K562 (cell line): ENCODE data around the gene ACTN4. TPM values are rescaled to one million over a fixed set of nuclear protein-coding genes. Genes with fewer than 3 reads are reported as not detected.

Experiments used
- ATAC-seq: fragments of 200-7000 bp; cut with Tn5 transposase; 3 replicates; pipeline ENCODE4 v1.9.1; 2020; ENCODE audit warnings: moderate library complexity
- BruUV-seq: library from RNA; stranded (reverse); fragments of 400-500 nt; replicated peaks from 2 replicates; lab custom pipeline; 2021; lab: Mats Ljungman, UMichigan
- CTCF ChIA-PET: fragments of 300-600 bp; formaldehyde crosslinking; extraction: SDS; loops from one replicate; lab custom pipeline; 2021; ENCODE audit warnings: low intra/inter-chr PET ratio; lab: Yijun Ruan, JAX
- POLR2A ChIA-PET: fragments of 300-600, 350-650 bp; sonication (Branson Sonifier 250); formaldehyde crosslinking; extraction: SDS; loops from one replicate; lab custom pipeline; 2021; ENCODE audit warnings: antibody characterized with exemption, inconsistent platforms; lab: Yijun Ruan, JAX
- DNase-seq, 4 experiments: peaks; one replicate each; pipeline versions ENCODE4 v3.0.0 to v3.0.0-alpha.2; 2011 to 2018; ENCODE audit warnings: low spot score in 3 of 4, mixed read lengths in 3 of 4; ENCODE audit errors: extremely low read depth in 1 of 4
- FAIRE-seq: peaks from 2 replicates; lab custom pipeline; 2011; peaks lifted over from hg19 to GRCh38; lab: Jason Lieb, UNC
- H2AFZ ChIP-seq: 2 replicates; pipeline ENCODE4 v1.6.0; 2011; ENCODE audit warnings: low read depth, low read length, control low read depth, inconsistent platforms
- H3K27ac ChIP-seq: fragments of 200-600 bp; 3 replicates; pipeline ENCODE4 v1.8.0; 2011; ENCODE audit warnings: low read depth, mild to moderate bottlenecking, control low read depth, inconsistent platforms, low read length, moderate library complexity, mixed read lengths; ENCODE audit errors: extremely low read depth
- H3K27me3 ChIP-seq, 2 experiments: fragments of 300-600 bp in 1 of 2; 2 replicates in 1 of 2; 3 replicates in 1 of 2; pipeline versions ENCODE4 v1.6.0 to v1.8.0; 2011; ENCODE audit warnings: inconsistent platforms in 2 of 2, low read length in 2 of 2, mild to moderate bottlenecking in 1 of 2, mixed read lengths in 1 of 2, moderate library complexity in 1 of 2; ENCODE audit not compliant: control insufficient read depth in 2 of 2, insufficient read depth in 2 of 2
- H3K36me3 ChIP-seq: fragments of 300-600 bp; 3 replicates; pipeline ENCODE4 v1.8.0; 2011; ENCODE audit warnings: mild to moderate bottlenecking, low read length, inconsistent platforms; ENCODE audit not compliant: control insufficient read depth, insufficient read depth
- H3K4me1 ChIP-seq, 2 experiments: fragments of 200-600 bp in 1 of 2; replicated peaks in 1 of 2; 2 replicates in 1 of 2; 3 replicates in 1 of 2; pipeline versions ENCODE4 v1.5.1 to v1.8.0; 2011; ENCODE audit warnings: inconsistent platforms in 2 of 2, low read length in 2 of 2, mild to moderate bottlenecking in 1 of 2, mixed read lengths in 1 of 2, moderate library complexity in 1 of 2; ENCODE audit not compliant: control insufficient read depth in 2 of 2, insufficient read depth in 2 of 2
- H3K4me2 ChIP-seq: 2 replicates; pipeline ENCODE4 v1.6.1; 2011; ENCODE audit warnings: low read length, control low read depth, inconsistent platforms, mixed read lengths; ENCODE audit not compliant: insufficient read depth
- H3K4me3 ChIP-seq: fragments of 200-600 bp; sonication (generic), shearing (Covaris generic); 2 replicates; pipeline ENCODE4 v1.5.1; 2016; ENCODE audit warnings: control low read depth, inconsistent platforms
- H3K79me2 ChIP-seq: fragments of 200-600 bp; 3 replicates; pipeline ENCODE4 v1.8.0; 2011; ENCODE audit warnings: low read length, inconsistent platforms; ENCODE audit not compliant: control insufficient read depth, insufficient read depth
- H3K9ac ChIP-seq, 2 experiments: 2 replicates each; pipeline versions ENCODE4 v1.6.0 to v1.6.1; 2011; ENCODE audit warnings: low read depth in 2 of 2, low read length in 2 of 2, control low read depth in 1 of 2, inconsistent platforms in 1 of 2, mild to moderate bottlenecking in 1 of 2, mixed read lengths in 1 of 2; ENCODE audit not compliant: insufficient read depth in 1 of 2
- H3K9me1 ChIP-seq: one replicate; pipeline ENCODE4 v1.6.0; 2011; ENCODE audit warnings: inconsistent platforms, mild to moderate bottlenecking, low read length, moderate library complexity; ENCODE audit not compliant: control insufficient read depth, insufficient read depth
- H3K9me3 ChIP-seq: replicated peaks from 2 replicates; pipeline ENCODE4 v1.5.1; 2011; ENCODE audit warnings: low read depth, low read length, inconsistent platforms; ENCODE audit not compliant: control insufficient read depth, insufficient read depth
- H4K20me1 ChIP-seq: replicated peaks from 2 replicates; pipeline ENCODE4 v1.6.1; 2011; ENCODE audit warnings: low read length, inconsistent platforms, mixed read lengths; ENCODE audit not compliant: control insufficient read depth, insufficient read depth
- NFIC ChIP-seq: fragments of 450-650 bp; IDR thresholded peaks from 2 replicates; pipeline ENCODE4 v1.6.1; 2017; ENCODE audit warnings: mild to moderate bottlenecking, inconsistent platforms
- POLR2G ChIP-seq: fragments of 200-400 bp; formaldehyde crosslinking; IDR thresholded peaks from 2 replicates; pipeline ENCODE4 v1.6.1; 2017; ENCODE audit warnings: low read depth, mild to moderate bottlenecking, antibody characterized with exemption, low read length, moderate library complexity
- STAG1 ChIP-seq: sonication (generic); formaldehyde crosslinking; IDR thresholded peaks from 2 replicates; pipeline ENCODE4 v1.5.0; 2020; ENCODE audit warnings: missing genetic modification reagents, borderline replicate concordance
- ZBTB1 ChIP-seq: sonication (generic); formaldehyde crosslinking; IDR thresholded peaks from 2 replicates; pipeline ENCODE4 v1.8.1; 2023; ENCODE audit warnings: missing genetic modification reagents, low read depth, mild to moderate bottlenecking, borderline replicate concordance
- ZC3H4 ChIP-seq: sonication (generic); formaldehyde crosslinking; IDR thresholded peaks from 2 replicates; pipeline ENCODE4 v1.9.0; 2021; ENCODE audit warnings: missing genetic modification reagents, borderline replicate concordance
- WGBS: fragments of 100-300 bp; shearing (Covaris generic); methylation state at CpG from one replicate; pipeline ENCODE4 v1.1.6; 2016; ENCODE audit warnings: low coverage, mixed read lengths; ENCODE audit not compliant: insufficient coverage; ENCODE audit errors: missing lambda C conversion rate; 5-methylcytosine and 5-hydroxymethylcytosine counted together
- in situ Hi-C: fragments of 300-500 bp; cut with MboI; formaldehyde crosslinking; loops from 4 replicates; pipeline ENCODE4 v1.15.0; 2018; ENCODE audit warnings: inconsistent platforms, mixed read lengths
- intact Hi-C: fragments of 100-400 bp; cut with micrococcal nuclease; formaldehyde crosslinking; loops from 2 replicates; pipeline ENCODE4 v1.14.2; 2022
- polyA plus RNA-seq, 8 experiments: library from polyadenylated mRNA; depleted of rRNA in 4 of 8; stranded (reverse) in 5 of 8; unstranded in 3 of 8; fragments of >200 nt; fragmentation: Nextera tagmentation in 2 of 8; fragmentation: Illumina TruSeq in 1 of 8; extraction: Ambion mirVana in 2 of 8; extraction: Trizol in 1 of 8; gene quantifications; 2 replicates each; pipeline versions ENCODE4 v1.2.1 to v1.2.3, GENCODE V29; 2011 to 2014; ENCODE audit warnings: inconsistent platforms in 1 of 8, missing spikeins in 1 of 8
- total RNA-seq, 7 experiments: library from RNA; depleted of rRNA in 6 of 7; stranded (reverse); fragments of >200 nt in 6 of 7; fragmentation: Illumina TruSeq in 2 of 7; extraction: Trizol in 2 of 7; gene quantifications; 2 replicates each; pipeline versions ENCODE4 v1.2.1 to v1.2.3, GENCODE V29; 2011 to 2021; ENCODE audit warnings: low replicate concordance in 1 of 7
- TF ChIP-seq, protein P1 (sequence below), 2 experiments: fragments of 450-650 bp; IDR thresholded peaks; 2 replicates each; pipeline ENCODE4 v1.6.1; 2018; ENCODE audit warnings: mild to moderate bottlenecking in 2 of 2, low read depth in 1 of 2; ENCODE audit not compliant: partially characterized antibody in 2 of 2
- TF ChIP-seq, protein P2 (sequence below): fragments of 450-650 bp; formaldehyde crosslinking; IDR thresholded peaks from 2 replicates; pipeline ENCODE4 v1.4.0; 2022; ENCODE audit warnings: missing genetic modification characterization

The ACTN4 gene
- total and polyA plus RNA-seq, 9 of the 15 experiments (the other 6 are each of a cell fraction or from before 2014, with no cell fraction given): 3.1 to 385 (median 125) TPM

DNA sequence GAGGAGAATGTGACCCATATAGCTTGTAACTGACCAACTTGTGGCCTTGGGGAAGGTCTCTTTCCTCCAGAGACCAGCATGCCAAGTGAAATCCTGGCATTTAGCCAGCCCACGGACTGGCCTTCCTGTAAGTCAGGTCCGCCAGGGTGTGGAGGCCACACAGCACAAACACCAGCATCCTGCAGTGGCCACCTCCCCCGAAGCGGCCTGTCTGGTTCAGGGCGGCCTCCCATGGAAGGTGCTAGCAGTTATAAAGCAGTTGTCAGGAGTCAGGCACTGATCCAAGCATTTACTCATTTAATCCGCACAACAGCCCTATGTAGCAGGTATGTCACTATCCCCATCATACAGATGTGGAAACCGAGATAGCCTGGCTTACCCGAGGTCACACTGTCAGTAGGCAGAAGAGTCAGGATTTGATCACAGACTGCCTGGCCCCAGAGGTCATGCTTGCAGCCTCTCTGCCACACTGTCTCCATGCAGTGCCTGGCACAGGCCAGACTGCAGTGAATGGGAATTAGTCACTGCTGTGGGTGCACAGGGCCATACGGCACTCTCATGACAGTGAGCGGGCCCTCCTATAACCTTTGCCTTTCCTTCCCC, 60.2 kb downstream of the ACTN4 start:
- Histone ChIP-seq H3K9me1 (no peaks in the 10 kb centered on the region), H3K79me2 (no peaks in the 10 kb centered on the region), H3K9ac (no peak overlapping the region), H3K4me2 (no peak overlapping the region), H2AFZ (no peak overlapping the region), H3K4me3 (no peak overlapping the region), H3K27ac (no peak overlapping the region), H3K36me3 (peaks cover 99% of the 10 kb centered on the region; the same call in 2 of the 3 replicates), H3K9me3 (no peaks in the 10 kb centered on the region), H3K27me3 (no peaks in the 10 kb centered on the region), H4K20me1 (peaks cover 8% of the 10 kb centered on the region), H3K4me1 (peaks cover 0 to 15% of the 10 kb centered on the region in 2 experiments; a peak in 1 of 5 replicates)
- POLR2A ChIA-PET: interaction anchor here (1.0 kb wide), 1 partner anchor 13 kb away, joined by 4 read pairs; no protein-coding TSS in a partner anchor
- CTCF ChIA-PET: no interaction called here
- intact Hi-C loops (no loop called here), in situ Hi-C loops (no loop called here)
- no TSS peak for BruUV-seq
- DNase-seq (peak in 1 of 4 experiments; percentile 19), ATAC-seq (no peak), FAIRE-seq (peak; percentile 19)
- 87% methylated on average over 10 of the region's 10 CpGs for WGBS
- TF ChIP-seq NFIC (peak; percentile 80), ZBTB1 (CRISPR knock-in tag) (no peak), STAG1 (0 out of 2 replicates have a peak, but pooled peaks have one; percentile 17)

DNA sequence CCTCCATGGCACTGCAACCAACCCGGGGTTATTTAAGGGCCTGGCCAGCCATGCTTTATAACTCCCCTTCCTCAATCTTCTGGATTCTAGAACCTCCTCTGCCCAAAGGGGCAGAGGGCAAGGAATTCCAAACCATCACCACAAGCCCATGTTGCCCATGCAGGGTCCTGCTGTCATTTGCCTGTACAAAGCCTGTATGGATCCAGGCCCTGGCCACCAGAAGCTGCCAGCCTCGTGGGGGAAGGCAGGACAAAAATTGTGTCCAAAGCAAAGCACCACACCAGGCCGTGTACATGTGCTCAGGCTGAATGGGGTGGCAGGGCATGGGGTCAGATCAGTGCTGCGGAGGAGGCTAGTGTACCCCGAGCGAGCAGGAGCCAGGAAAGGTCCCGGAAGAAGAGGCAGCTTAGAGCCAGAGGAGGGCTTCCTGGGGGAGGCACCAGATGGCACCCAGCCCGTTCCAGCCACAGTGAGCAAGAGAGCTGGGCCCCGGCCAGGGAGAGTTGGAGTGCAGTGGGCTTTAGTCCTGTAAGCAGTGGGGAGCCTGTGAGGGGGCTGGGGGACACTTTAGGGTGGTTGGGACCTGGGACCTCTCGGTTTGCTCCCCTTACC, 61.1 kb downstream of the ACTN4 start:
- Histone ChIP-seq H3K27me3 (no peaks in the 10 kb centered on the region), H4K20me1 (peaks cover 5% of the 10 kb centered on the region), H2AFZ (no peak overlapping the region), H3K79me2 (no peaks in the 10 kb centered on the region), H3K4me3 (no peak overlapping the region), H3K27ac (no peak overlapping the region), H3K36me3 (peaks cover 100% of the 10 kb centered on the region; the same call in 2 of the 3 replicates), H3K9me1 (no peaks in the 10 kb centered on the region), H3K4me1 (peaks cover 0 to 15% of the 10 kb centered on the region in 2 experiments; a peak in 1 of 5 replicates), H3K9me3 (no peaks in the 10 kb centered on the region), H3K4me2 (no peak overlapping the region), H3K9ac (peak overlapping the region in 1 of 2 experiments; percentile 3; a peak in 1 of 4 replicates)
- CTCF ChIA-PET: no interaction called here
- 96% methylated on average over 8 of the region's 10 CpGs for WGBS
- BruUV-seq: no TSS peak
- POLR2A ChIA-PET: interaction anchor here (0.7 kb wide), 1 partner anchor 638 kb away, joined by 3 read pairs; no protein-coding TSS in a partner anchor
- DNase-seq (no peak), FAIRE-seq (no peak), ATAC-seq (no peak)
- in situ Hi-C loops (no loop called here), intact Hi-C loops (no loop called here)
- TF ChIP-seq POLR2G (peak; percentile 41), ZC3H4 (no peak)
- TF ChIP-seq, protein P1, sequence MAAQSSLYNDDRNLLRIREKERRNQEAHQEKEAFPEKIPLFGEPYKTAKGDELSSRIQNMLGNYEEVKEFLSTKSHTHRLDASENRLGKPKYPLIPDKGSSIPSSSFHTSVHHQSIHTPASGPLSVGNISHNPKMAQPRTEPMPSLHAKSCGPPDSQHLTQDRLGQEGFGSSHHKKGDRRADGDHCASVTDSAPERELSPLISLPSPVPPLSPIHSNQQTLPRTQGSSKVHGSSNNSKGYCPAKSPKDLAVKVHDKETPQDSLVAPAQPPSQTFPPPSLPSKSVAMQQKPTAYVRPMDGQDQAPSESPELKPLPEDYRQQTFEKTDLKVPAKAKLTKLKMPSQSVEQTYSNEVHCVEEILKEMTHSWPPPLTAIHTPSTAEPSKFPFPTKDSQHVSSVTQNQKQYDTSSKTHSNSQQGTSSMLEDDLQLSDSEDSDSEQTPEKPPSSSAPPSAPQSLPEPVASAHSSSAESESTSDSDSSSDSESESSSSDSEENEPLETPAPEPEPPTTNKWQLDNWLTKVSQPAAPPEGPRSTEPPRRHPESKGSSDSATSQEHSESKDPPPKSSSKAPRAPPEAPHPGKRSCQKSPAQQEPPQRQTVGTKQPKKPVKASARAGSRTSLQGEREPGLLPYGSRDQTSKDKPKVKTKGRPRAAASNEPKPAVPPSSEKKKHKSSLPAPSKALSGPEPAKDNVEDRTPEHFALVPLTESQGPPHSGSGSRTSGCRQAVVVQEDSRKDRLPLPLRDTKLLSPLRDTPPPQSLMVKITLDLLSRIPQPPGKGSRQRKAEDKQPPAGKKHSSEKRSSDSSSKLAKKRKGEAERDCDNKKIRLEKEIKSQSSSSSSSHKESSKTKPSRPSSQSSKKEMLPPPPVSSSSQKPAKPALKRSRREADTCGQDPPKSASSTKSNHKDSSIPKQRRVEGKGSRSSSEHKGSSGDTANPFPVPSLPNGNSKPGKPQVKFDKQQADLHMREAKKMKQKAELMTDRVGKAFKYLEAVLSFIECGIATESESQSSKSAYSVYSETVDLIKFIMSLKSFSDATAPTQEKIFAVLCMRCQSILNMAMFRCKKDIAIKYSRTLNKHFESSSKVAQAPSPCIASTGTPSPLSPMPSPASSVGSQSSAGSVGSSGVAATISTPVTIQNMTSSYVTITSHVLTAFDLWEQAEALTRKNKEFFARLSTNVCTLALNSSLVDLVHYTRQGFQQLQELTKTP (IDR thresholded peaks at IDR 0.05; ENCODE audit: low read depth in 1 of 2, partially characterized antibody in 2 of 2): no peak
- TF ChIP-seq, protein P2, sequence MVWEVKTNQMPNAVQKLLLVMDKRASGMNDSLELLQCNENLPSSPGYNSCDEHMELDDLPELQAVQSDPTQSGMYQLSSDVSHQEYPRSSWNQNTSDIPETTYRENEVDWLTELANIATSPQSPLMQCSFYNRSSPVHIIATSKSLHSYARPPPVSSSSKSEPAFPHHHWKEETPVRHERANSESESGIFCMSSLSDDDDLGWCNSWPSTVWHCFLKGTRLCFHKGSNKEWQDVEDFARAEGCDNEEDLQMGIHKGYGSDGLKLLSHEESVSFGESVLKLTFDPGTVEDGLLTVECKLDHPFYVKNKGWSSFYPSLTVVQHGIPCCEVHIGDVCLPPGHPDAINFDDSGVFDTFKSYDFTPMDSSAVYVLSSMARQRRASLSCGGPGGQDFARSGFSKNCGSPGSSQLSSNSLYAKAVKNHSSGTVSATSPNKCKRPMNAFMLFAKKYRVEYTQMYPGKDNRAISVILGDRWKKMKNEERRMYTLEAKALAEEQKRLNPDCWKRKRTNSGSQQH (CRISPR knock-in tag): no peak
